GM13976 (cell line): Measurements from ENCODE around the gene RASSF3.

ENCODE experiments used
- DNase-seq: peaks from one replicate; pipeline ENCODE4 v3.0.0; 2012; ENCODE audit warnings: low spot score
- in situ Hi-C: fragments of 300-500 bp; cut with MboI; formaldehyde crosslinking; loops from one replicate; pipeline ENCODE4 v1.12.0; 2022; ENCODE audit warnings: low sequenced_read_pairs, mixed read lengths, inconsistent platforms; ENCODE audit not compliant: unreplicated experiment
- TF ChIP-seq, protein P1 (sequence below): IDR thresholded peaks from 2 replicates; pipeline ENCODE4 v1.5.1; 2012; ENCODE audit warnings: borderline replicate concordance, mild to moderate bottlenecking; ENCODE audit not compliant: insufficient read depth; ENCODE audit errors: extremely low read depth, missing control alignments, control extremely low read depth

RASSF3 gene

DNA sequence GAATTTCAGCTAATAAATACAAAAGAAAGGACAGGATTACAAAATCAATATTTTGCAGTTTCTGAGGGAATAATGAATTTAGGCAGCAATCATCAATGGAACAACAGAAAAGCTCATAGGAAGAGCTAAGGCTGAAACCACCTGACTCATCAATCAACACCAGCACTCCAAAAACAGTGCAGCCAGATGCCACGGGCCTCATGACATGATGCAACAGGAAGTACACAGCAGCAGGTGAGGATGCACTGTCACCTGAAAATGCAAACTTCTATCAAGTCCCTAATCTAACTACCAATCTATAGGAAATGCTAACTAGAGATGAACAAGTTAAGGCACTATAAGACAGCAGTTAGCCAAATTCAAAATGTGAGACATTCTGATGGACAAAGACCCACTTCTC is 127.2 kb downstream of the RASSF3 start:
- no peak for DNase-seq
- TF ChIP-seq, protein P1, sequence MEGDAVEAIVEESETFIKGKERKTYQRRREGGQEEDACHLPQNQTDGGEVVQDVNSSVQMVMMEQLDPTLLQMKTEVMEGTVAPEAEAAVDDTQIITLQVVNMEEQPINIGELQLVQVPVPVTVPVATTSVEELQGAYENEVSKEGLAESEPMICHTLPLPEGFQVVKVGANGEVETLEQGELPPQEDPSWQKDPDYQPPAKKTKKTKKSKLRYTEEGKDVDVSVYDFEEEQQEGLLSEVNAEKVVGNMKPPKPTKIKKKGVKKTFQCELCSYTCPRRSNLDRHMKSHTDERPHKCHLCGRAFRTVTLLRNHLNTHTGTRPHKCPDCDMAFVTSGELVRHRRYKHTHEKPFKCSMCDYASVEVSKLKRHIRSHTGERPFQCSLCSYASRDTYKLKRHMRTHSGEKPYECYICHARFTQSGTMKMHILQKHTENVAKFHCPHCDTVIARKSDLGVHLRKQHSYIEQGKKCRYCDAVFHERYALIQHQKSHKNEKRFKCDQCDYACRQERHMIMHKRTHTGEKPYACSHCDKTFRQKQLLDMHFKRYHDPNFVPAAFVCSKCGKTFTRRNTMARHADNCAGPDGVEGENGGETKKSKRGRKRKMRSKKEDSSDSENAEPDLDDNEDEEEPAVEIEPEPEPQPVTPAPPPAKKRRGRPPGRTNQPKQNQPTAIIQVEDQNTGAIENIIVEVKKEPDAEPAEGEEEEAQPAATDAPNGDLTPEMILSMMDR = no peak
- in situ Hi-C loops = no loop called here

DNA sequence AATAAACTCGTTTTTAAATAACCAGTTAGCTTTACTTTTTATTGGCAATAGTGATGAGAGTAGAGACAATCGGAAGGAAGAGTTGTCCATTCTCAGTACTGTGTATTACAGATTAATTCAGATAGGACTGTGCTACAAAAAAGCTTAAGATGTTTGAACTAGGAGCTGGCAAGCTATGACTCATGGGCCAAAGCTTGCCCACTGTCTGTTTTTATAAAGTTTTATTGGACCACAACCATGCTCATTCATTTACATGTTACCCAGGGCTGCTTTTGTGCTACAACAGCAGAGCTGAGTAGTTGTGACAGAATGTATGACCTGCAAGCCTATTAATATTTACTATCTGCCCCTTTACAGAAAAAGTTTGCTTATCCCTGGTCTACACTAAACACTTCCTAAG is 129.5 kb downstream of the RASSF3 start:
- in situ Hi-C loops = no loop called here

DNA sequence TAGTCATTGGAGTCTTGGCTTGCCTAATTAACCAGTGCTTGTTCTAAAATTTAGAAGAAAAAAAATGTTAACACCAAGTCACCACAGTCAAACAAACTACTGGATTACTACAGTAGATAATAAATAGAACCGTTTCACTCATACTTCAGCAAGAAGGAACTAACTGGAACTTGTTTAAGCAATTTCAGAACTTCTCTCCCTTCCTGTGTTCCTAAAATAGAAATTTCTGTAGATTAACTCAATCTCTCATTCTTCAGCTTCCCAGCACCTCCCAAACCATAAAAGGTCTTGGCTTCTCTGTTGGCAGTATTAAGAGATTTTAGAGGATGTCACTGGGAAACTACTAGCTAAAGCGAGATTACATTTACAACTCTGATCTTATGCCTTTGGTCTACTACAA is 130.4 kb downstream of the RASSF3 start:
- no peak for DNase-seq
- in situ Hi-C loops = no loop called here
- TF ChIP-seq, protein P1 = no peak

More for the DNA sequence above, 129.5 kb downstream of the RASSF3 start:
- TF ChIP-seq, protein P1 = no peak
- no peak for DNase-seq

DNA sequence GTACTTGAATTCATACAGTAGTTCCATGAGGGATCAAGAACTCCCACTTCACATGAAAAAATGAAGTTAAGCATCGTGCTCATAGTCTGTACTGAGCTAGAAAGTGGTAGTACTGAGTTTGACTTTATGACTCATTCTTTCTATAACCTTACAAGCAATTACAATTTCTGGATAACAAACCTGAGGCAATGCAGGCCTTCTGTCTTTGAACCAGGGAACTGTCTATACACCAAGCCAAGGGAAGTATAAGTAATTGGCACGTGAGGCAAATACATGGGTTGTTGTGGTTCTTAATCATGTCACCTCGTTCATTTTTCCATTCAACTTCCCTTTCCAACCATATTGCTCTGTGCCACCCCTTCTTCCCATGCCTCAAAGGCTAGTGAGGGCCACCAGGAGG is 132.1 kb downstream of the RASSF3 start:
- TF ChIP-seq, protein P1 = no peak
- in situ Hi-C loops = no loop called here
- DNase-seq = no peak

DNA sequence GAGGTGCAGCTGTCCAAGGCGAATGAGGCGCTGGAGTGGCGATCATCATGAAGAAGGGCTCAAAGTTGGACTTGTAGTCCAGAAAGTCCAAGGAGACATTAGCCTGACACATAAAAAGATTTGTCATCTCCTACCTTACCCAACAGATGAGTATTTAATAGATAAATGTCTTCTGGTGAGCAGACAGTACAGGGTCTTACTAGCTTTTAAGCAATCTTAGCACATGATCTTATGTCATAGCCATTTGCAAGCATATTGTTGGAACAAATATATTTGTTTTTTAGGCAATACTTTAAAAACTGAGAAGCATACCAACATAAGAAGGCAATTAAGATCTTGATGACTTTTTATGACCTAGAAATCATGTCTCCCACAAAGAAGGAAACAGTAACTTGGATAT is 132.9 kb downstream of the RASSF3 start:
- in situ Hi-C loops = no loop called here
- TF ChIP-seq, protein P1 = no peak

DNA sequence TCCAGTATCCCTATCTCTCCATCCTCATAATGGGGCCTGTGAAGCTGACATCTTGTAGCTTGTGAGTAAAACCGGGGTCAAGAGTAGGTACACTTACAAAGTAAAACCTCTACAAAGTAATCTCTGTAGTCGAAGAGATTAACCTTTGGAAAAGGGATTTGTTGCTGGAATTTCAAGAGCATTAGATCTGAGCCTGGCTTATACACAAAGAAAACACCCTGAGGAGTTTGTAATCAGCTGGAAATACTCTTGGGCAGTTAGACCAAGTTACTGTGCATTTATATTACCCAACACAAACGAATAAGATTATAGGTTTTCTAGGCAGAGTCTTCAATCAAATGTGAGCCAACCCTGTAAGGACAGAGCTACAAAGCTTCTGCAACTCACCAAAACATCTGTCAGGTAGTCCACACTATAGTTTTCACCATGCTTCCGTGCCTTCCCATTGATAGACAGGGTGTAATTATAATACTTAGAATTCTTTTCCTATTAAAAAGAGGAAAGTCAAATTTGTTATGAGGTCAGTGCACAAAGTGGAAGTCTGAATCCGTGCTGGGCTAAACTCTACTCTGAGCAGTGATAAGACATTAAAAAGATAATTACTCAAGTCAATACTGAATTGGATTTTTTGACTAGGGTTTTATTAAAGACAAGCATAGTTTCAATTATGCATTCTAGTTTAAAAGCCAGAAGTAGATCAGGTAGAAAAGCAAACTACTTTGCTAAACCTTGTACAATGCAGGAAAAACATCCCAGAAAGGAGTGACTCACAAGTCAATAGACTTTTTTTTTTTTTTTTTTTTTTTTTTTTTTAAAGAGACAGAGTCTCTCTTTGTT is 134.3 kb downstream of the RASSF3 start:
- TF ChIP-seq, protein P1 = no peak
- in situ Hi-C loops = no loop called here
- DNase-seq = no peak

More for the DNA sequence above, 132.9 kb downstream of the RASSF3 start:
- DNase-seq = no peak
